HG02642 (cell line): ENCODE results near the gene KIF5A.
"Not testable (repeated sequence)": the region's sequence is repeated elsewhere in the genome, so short reads cannot be mapped to it uniquely, and the experiment has no call there.

Experiments used
- ATAC-seq: cut with Tn5 transposase; IDR thresholded peaks from one replicate; pipeline ENCODE4 v1.9.1; 2021; ENCODE audit warnings: mild to moderate bottlenecking; ENCODE audit not compliant: unreplicated experiment, poor library complexity

KIF5A gene

GRCh38 chr12:57579677-57580465, 30.0 kb downstream of the KIF5A start:
- no peak for ATAC-seq

- no peak for ATAC-seq
Observed at GRCh38 chr12:57580466-57580795, 30.6 kb downstream of the KIF5A start.

- ATAC-seq: no peak
Observed at GRCh38 chr12:57581802-57582201, 32.0 kb downstream of the KIF5A start.

- no peak for ATAC-seq
Observed at GRCh38 chr12:57582440-57582839, 32.6 kb downstream of the KIF5A start.

GRCh38 chr12:57583008-57583831, 33.4 kb downstream of the KIF5A start:
- ATAC-seq: peak; percentile 93

GRCh38 chr12:57584050-57584449, 34.2 kb downstream of the KIF5A start:
- ATAC-seq: no peak

- no peak for ATAC-seq
Observed at GRCh38 chr12:57584690-57585089, 34.8 kb downstream of the KIF5A start.

- ATAC-seq: no peak
Observed at GRCh38 chr12:57585156-57585555, 35.3 kb downstream of the KIF5A start.

GRCh38 chr12:57586128-57586527, 36.3 kb downstream of the KIF5A start:
- no peak for ATAC-seq

GRCh38 chr12:57586832-57587429, 37.1 kb downstream of the KIF5A start:
- no peak for ATAC-seq

GRCh38 chr12:57588951-57589610, 39.2 kb downstream of the KIF5A start:
- not testable (repeated sequence) for ATAC-seq

- ATAC-seq: no peak
Observed at GRCh38 chr12:57590479-57590863, 40.6 kb downstream of the KIF5A start.

GRCh38 chr12:57590864-57591781, 41.3 kb downstream of the KIF5A start, which contains the start of gene PIP4K2C:
TSS of gene PIP4K2C (plus strand) at chr12:57591192. CDS start at chr12:57591290, 98 bp downstream.
- ATAC-seq: peak; percentile 95

GRCh38 chr12:57591782-57592325, 42.0 kb downstream of the KIF5A start:
- no peak for ATAC-seq

GRCh38 chr12:57592551-57593165, 42.8 kb downstream of the KIF5A start:
- ATAC-seq: no peak

- ATAC-seq: no peak
Observed at GRCh38 chr12:57593187-57593586, 43.3 kb downstream of the KIF5A start.

GRCh38 chr12:57600395-57600794, 50.6 kb downstream of the KIF5A start:
- no peak for ATAC-seq

- ATAC-seq: no peak
Observed at GRCh38 chr12:57602544-57602943, 52.7 kb downstream of the KIF5A start.

- no peak for ATAC-seq
Observed at GRCh38 chr12:57603324-57603723, 53.5 kb downstream of the KIF5A start.
